Measurements from ENCODE around the gene NPAS3. TPM values are rescaled to one million over a fixed set of nuclear protein-coding genes. Genes with fewer than 3 reads are reported as not detected.

NPAS3 gene
- total RNA-seq, 1 experiment from 2014 or later = not detected

GRCh38 chr14:33323979-33324378 lies 385.3 kb downstream of the NPAS3 start:
- BruUV-seq (replicated peaks) = no TSS peak
- no peaks in the 10 kb centered on the region for H3K27me3 ChIP-seq (ENCODE audit: insufficient read depth, low read length)
- no peaks in the 10 kb centered on the region for H3K79me2 ChIP-seq (ENCODE audit: insufficient read depth, low read length)
- ChIA-PET CTCF (no interaction called here), POLR2A (no interaction called here), RAD21 (ENCODE audit: low non-redundant PET in 1 of 2, low total read pairs in 2 of 2, uncharacterized antibody in 2 of 2, unreplicated experiment in 2 of 2) (no interaction called here)
- no peak overlapping the region for H3K27ac ChIP-seq (ENCODE audit: low read depth, low read length)
- H3K36me3 ChIP-seq (ENCODE audit: control insufficient read depth in 1 of 2, insufficient read depth in 2 of 2, low read length in 2 of 2) = no peaks in the 10 kb centered on the region
- no peaks in the 10 kb centered on the region for H3K9me2 ChIP-seq (ENCODE audit: insufficient read depth)
- H4K20me1 ChIP-seq (ENCODE audit: insufficient read depth) = no peaks in the 10 kb centered on the region
- TF ChIP-seq CEBPB (IDR thresholded peaks at IDR 0.05; ENCODE audit: low read depth) = no peak
- TF ChIP-seq MAX (IDR thresholded peaks at IDR 0.05) = no peak
- TF ChIP-seq EGR1 (IDR thresholded peaks at IDR 0.05; ENCODE audit: low read depth) = no peak
- TF ChIP-seq JUND (IDR thresholded peaks at IDR 0.05) = no peak
- no peak for TF ChIP-seq EZH2 (IDR thresholded peaks at IDR 0.05)
- no peak for TF ChIP-seq RAD21 (IDR thresholded peaks at IDR 0.05; ENCODE audit: low read depth)
- no peak for TF ChIP-seq POLR2AphosphoS5 (IDR thresholded peaks at IDR 0.05; ENCODE audit: low read depth, low read length)
- TF ChIP-seq SRF (IDR thresholded peaks at IDR 0.05; ENCODE audit: low read depth) = no peak
- no peak for TF ChIP-seq FOSL1 (IDR thresholded peaks at IDR 0.05; ENCODE audit: low read depth)
- no peak for TF ChIP-seq SIN3A (IDR thresholded peaks at IDR 0.05; ENCODE audit: low read depth)
- TF ChIP-seq REST (IDR thresholded peaks at IDR 0.05; ENCODE audit: low read depth) = no peak
- no peak for TF ChIP-seq CBX3 (IDR thresholded peaks at IDR 0.05; ENCODE audit: low read depth)
- ATAC-seq (no peak), DNase-seq (ENCODE audit: low read depth, low spot score) (no peak)
- no peaks in the 10 kb centered on the region for H3K4me1 ChIP-seq (ENCODE audit: control insufficient read depth in 1 of 2, insufficient read depth in 2 of 2, low read length in 2 of 2)
- no peaks in the 10 kb centered on the region for H3K9me3 ChIP-seq (ENCODE audit: control insufficient read depth in 1 of 2, insufficient read depth in 1 of 2, low read depth in 1 of 2, low read length in 2 of 2)
- H3K4me2 ChIP-seq (ENCODE audit: low read length) = no peak overlapping the region
- no peak overlapping the region for H2AFZ ChIP-seq (ENCODE audit: low read depth, low read length, poor library complexity, severe bottlenecking)
- intact Hi-C loops (cut with micrococcal nuclease) = no loop called here
- no peak overlapping the region for H3K4me3 ChIP-seq (replicated peaks in 1 of 2; ENCODE audit: low read depth in 1 of 2, low read length in 2 of 2)
- H3K9ac ChIP-seq (ENCODE audit: low read length) = no peak overlapping the region
